ENCODE results near the gene RGPD3.

The RGPD3 gene

GRCh38 chr2:106342831-106343251 lies 125.4 kb downstream of the RGPD3 start:
- DNase-seq (ENCODE audit: low read depth, low spot score), result no peak

GRCh38 chr2:106341666-106342065 lies 126.5 kb downstream of the RGPD3 start:
- no peak for DNase-seq (ENCODE audit: low read depth, low spot score)
